Neuronal stem cell (in vitro differentiated cells): Measurements from ENCODE around the gene ATXN7.

Source experiments
- DNase-seq: peaks from one replicate; pipeline ENCODE4 v3.0.0-alpha.2; 2013; ENCODE audit warnings: low spot score
- H2AFZ ChIP-seq: one replicate; pipeline ENCODE4 v1.6.1; 2013; ENCODE audit warnings: mild to moderate bottlenecking, low read length, inconsistent platforms
- H2AK5ac ChIP-seq: 2 replicates; pipeline ENCODE4 v1.6.1; 2013; ENCODE audit warnings: low read depth, mild to moderate bottlenecking, inconsistent platforms, low read length, moderate library complexity, mixed read lengths
- H2BK120ac ChIP-seq: 2 replicates; pipeline ENCODE4 v1.6.1; 2013; ENCODE audit warnings: low read depth, mild to moderate bottlenecking, inconsistent platforms, low read length, moderate library complexity, mixed read lengths
- H2BK12ac ChIP-seq: one replicate; pipeline ENCODE4 v1.6.1; 2013; ENCODE audit warnings: low read length, inconsistent platforms
- H2BK15ac ChIP-seq: 2 replicates; pipeline ENCODE4 v1.6.1; 2013; ENCODE audit warnings: mild to moderate bottlenecking, low read length, inconsistent platforms, mixed read lengths
- H2BK5ac ChIP-seq: one replicate; pipeline ENCODE4 v1.6.1; 2013; ENCODE audit warnings: inconsistent platforms, mild to moderate bottlenecking, low read length, moderate library complexity
- H3K14ac ChIP-seq: one replicate; pipeline ENCODE4 v1.6.1; 2013; ENCODE audit warnings: low read length, inconsistent platforms
- H3K18ac ChIP-seq: 2 replicates; pipeline ENCODE4 v1.6.1; 2013; ENCODE audit warnings: low read length, inconsistent platforms
- H3K23ac ChIP-seq: 2 replicates; pipeline ENCODE4 v1.6.1; 2013; ENCODE audit warnings: low read depth, mild to moderate bottlenecking, mixed read lengths, low read length, inconsistent platforms; ENCODE audit not compliant: poor library complexity
- H3K27ac ChIP-seq: replicated peaks from 3 replicates; pipeline ENCODE4 v1.5.1; 2013; ENCODE audit warnings: low read length, inconsistent platforms
- H3K27me3 ChIP-seq, 3 experiments: 2 replicates each; pipeline ENCODE4 v1.6.1; 2013; ENCODE audit warnings: low read length in 3 of 3, mild to moderate bottlenecking in 2 of 3, inconsistent platforms in 1 of 3, low read depth in 1 of 3, mixed read lengths in 1 of 3, moderate library complexity in 1 of 3; ENCODE audit not compliant: control insufficient read depth in 3 of 3, insufficient read depth in 3 of 3
- H3K36me3 ChIP-seq, 2 donors: replicated peaks in 1 of 2; 2 replicates each; pipeline ENCODE4 v1.6.1; 2013; ENCODE audit warnings: low read length in 2 of 2; ENCODE audit not compliant: control insufficient read depth in 2 of 2, insufficient read depth in 2 of 2
- H3K4ac ChIP-seq: 2 replicates; pipeline ENCODE4 v1.6.1; 2013; ENCODE audit warnings: inconsistent platforms, mild to moderate bottlenecking, low read length, moderate library complexity
- H3K4me1 ChIP-seq, 2 donors: 1 replicate in 1 of 2; 2 replicates in 1 of 2; pipeline ENCODE4 v1.6.1; 2013; ENCODE audit warnings: low read length in 2 of 2, low read depth in 1 of 2; ENCODE audit not compliant: control insufficient read depth in 2 of 2, insufficient read depth in 1 of 2
- H3K4me2 ChIP-seq: one replicate; pipeline ENCODE4 v1.6.1; 2013; ENCODE audit warnings: mild to moderate bottlenecking, low read length, inconsistent platforms; ENCODE audit not compliant: insufficient read depth, poor library complexity, severe bottlenecking
- H3K4me3 ChIP-seq, 2 donors: 2 replicates each; pipeline ENCODE4 v1.5.1; 2013; ENCODE audit warnings: low read length in 2 of 2, mild to moderate bottlenecking in 2 of 2, inconsistent platforms in 1 of 2, moderate library complexity in 1 of 2
- H3K79me1 ChIP-seq: one replicate; pipeline ENCODE4 v1.6.1; 2013; ENCODE audit warnings: low read depth, mild to moderate bottlenecking, inconsistent platforms, low read length, moderate library complexity
- H3K9ac ChIP-seq: one replicate; pipeline ENCODE4 v1.6.1; 2013; ENCODE audit warnings: mild to moderate bottlenecking, low read depth, low read length, inconsistent platforms; ENCODE audit not compliant: poor library complexity
- H3K9me3 ChIP-seq, 2 donors: replicated peaks in 1 of 2; 2 replicates each; pipeline versions ENCODE3 to v1.6.1; 2013; ENCODE audit warnings: low read length in 2 of 2, mild to moderate bottlenecking in 2 of 2, inconsistent platforms in 1 of 2, low read depth in 1 of 2, mixed read lengths in 1 of 2, moderate library complexity in 1 of 2; ENCODE audit not compliant: control insufficient read depth in 2 of 2, insufficient read depth in 1 of 2
- H4K8ac ChIP-seq: one replicate; pipeline ENCODE4 v1.6.1; 2013; ENCODE audit warnings: low read depth, mild to moderate bottlenecking, inconsistent platforms, low read length, moderate library complexity
- H4K91ac ChIP-seq: one replicate; pipeline ENCODE4 v1.6.1; 2013; ENCODE audit warnings: low read length, low read depth, mild to moderate bottlenecking, inconsistent platforms; ENCODE audit not compliant: poor library complexity
- WGBS, 2 donors: extraction: QIAGEN DNeasy Blood & Tissue Kit; methylation state at CpG; one replicate each; pipeline ENCODE4 v1.1.7; 2013; ENCODE audit warnings: missing lambda C conversion rate in 2 of 2, mixed read lengths in 1 of 2; ENCODE audit not compliant: insufficient read length in 2 of 2, insufficient replicate concordance in 1 of 2; ENCODE audit errors: extremely low coverage in 2 of 2; 5-methylcytosine and 5-hydroxymethylcytosine counted together

Gene ATXN7

GRCh38 chr3:64003589-64003988 is 139.9 kb downstream of the ATXN7 start:
- no CpG with 5 or more reads among the region's 2 CpGs for WGBS, 2 donors
- no peak overlapping the region for H2AFZ ChIP-seq

GRCh38 chr3:64008017-64008416 is 144.3 kb downstream of the ATXN7 start:
- Histone ChIP-seq H2BK120ac (no peak overlapping the region), H2BK5ac (no peak overlapping the region), H4K8ac (no peak overlapping the region), H3K27me3 (no peaks in the 10 kb centered on the region), H3K14ac (no peak overlapping the region), H2BK15ac (no peak overlapping the region), H3K9me3 (no peaks in the 10 kb centered on the region), H3K4me3 (no peak overlapping the region), H3K79me1 (no peaks in the 10 kb centered on the region), H4K91ac (no peak overlapping the region), H3K36me3 (peaks cover 36 to 99% of the 10 kb centered on the region in 2 donors), H3K9ac (no peak overlapping the region), H2BK12ac (no peak overlapping the region), H3K4ac (no peak overlapping the region), H3K23ac (no peak overlapping the region), H2AK5ac (no peak overlapping the region), H3K18ac (no peak overlapping the region), H3K4me2 (no peak overlapping the region), H2AFZ (no peak overlapping the region), H3K4me1 (no peaks in the 10 kb centered on the region), H3K27ac (no peak overlapping the region)
- DNase-seq, result no peak
- WGBS, 2 donors, result no CpG with 5 or more reads among the region's 2 CpGs

More at GRCh38 chr3:64003589-64003988, 139.9 kb downstream of the ATXN7 start:
- no peak overlapping the region for H3K9ac ChIP-seq
- H3K4me3 ChIP-seq, result no peak overlapping the region
- no peak overlapping the region for H2BK15ac ChIP-seq
- no peak overlapping the region for H3K14ac ChIP-seq
- no peak overlapping the region for H2AK5ac ChIP-seq
- peaks cover 27 to 98% of the 10 kb centered on the region in 2 donors for H3K36me3 ChIP-seq
- no peaks in the 10 kb centered on the region for H3K9me3 ChIP-seq
- no peaks in the 10 kb centered on the region for H3K4me1 ChIP-seq
- no peak overlapping the region for H3K4ac ChIP-seq
- H2BK12ac ChIP-seq, result no peak overlapping the region
- DNase-seq, result no peak
- no peaks in the 10 kb centered on the region for H3K79me1 ChIP-seq
- no peak overlapping the region for H2BK5ac ChIP-seq
- no peak overlapping the region for H4K91ac ChIP-seq
- no peak overlapping the region for H3K4me2 ChIP-seq
- H3K23ac ChIP-seq, result no peak overlapping the region
- no peak overlapping the region for H4K8ac ChIP-seq
- no peak overlapping the region for H3K27ac ChIP-seq
- H2BK120ac ChIP-seq, result no peak overlapping the region
- no peak overlapping the region for H3K18ac ChIP-seq
- no peaks in the 10 kb centered on the region for H3K27me3 ChIP-seq

GRCh38 chr3:64008487-64009351 is 145.1 kb downstream of the ATXN7 start:
- Histone ChIP-seq H3K14ac (no peak overlapping the region), H4K8ac (no peak overlapping the region), H3K27ac (no peak overlapping the region), H3K23ac (no peak overlapping the region), H3K4ac (no peak overlapping the region), H2BK15ac (no peak overlapping the region), H2AK5ac (no peak overlapping the region), H3K36me3 (peaks cover 39 to 100% of the 10 kb centered on the region in 2 donors), H2AFZ (no peak overlapping the region), H3K4me3 (no peak overlapping the region), H3K9me3 (no peaks in the 10 kb centered on the region), H3K27me3 (no peaks in the 10 kb centered on the region), H3K9ac (peak overlapping the region; percentile 17), H2BK12ac (no peak overlapping the region), H4K91ac (no peak overlapping the region), H2BK5ac (no peak overlapping the region), H2BK120ac (no peak overlapping the region), H3K4me2 (no peak overlapping the region), H3K79me1 (no peaks in the 10 kb centered on the region), H3K18ac (no peak overlapping the region), H3K4me1 (no peaks in the 10 kb centered on the region)
- no peak for DNase-seq
- no CpG with 5 or more reads among the region's 7 CpGs for WGBS, 2 donors

DNA sequence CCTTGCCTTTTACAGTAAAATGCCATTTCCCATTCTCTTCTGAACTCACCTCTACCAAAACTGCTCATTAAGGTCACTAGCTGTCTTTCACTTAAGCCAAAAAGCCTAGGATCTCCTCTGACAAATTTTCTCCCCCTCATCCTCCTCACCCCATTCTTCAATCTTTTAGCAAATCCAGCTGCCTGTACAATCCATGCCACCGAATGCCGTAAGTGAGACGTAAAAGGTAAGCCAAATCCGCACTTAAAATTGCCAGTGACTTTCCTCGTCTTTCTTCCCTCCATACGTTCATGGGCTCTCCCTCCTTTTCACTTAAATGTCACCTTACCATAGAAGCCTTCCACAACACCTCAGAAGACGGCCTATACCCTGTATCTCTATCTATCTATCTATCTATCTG is 145.9 kb downstream of the ATXN7 start:
- no peak for DNase-seq
- no peak overlapping the region for H3K18ac ChIP-seq
- WGBS, 2 donors, result no CpG with 5 or more reads among the region's 7 CpGs
- no peak overlapping the region for H3K4me3 ChIP-seq
- H3K27me3 ChIP-seq, result no peaks in the 10 kb centered on the region
- no peaks in the 10 kb centered on the region for H3K9me3 ChIP-seq
- no peaks in the 10 kb centered on the region for H3K79me1 ChIP-seq
- no peak overlapping the region for H2AK5ac ChIP-seq
- H4K91ac ChIP-seq, result no peak overlapping the region
- H3K27ac ChIP-seq, result no peak overlapping the region
- no peak overlapping the region for H2BK5ac ChIP-seq
- H3K36me3 ChIP-seq, result peaks cover 38 to 100% of the 10 kb centered on the region in 2 donors
- H2BK120ac ChIP-seq, result no peak overlapping the region
- no peaks in the 10 kb centered on the region for H3K4me1 ChIP-seq
- no peak overlapping the region for H3K9ac ChIP-seq
- H2BK15ac ChIP-seq, result no peak overlapping the region
- no peak overlapping the region for H3K4me2 ChIP-seq
- no peak overlapping the region for H2AFZ ChIP-seq
- no peak overlapping the region for H3K23ac ChIP-seq
- H4K8ac ChIP-seq, result no peak overlapping the region
- no peak overlapping the region for H3K14ac ChIP-seq
- H2BK12ac ChIP-seq, result no peak overlapping the region
- H3K4ac ChIP-seq, result no peak overlapping the region
